Prostate gland (tissue), 2 donors: Measurements from ENCODE around the gene RPS8. TPM values are rescaled to one million over a fixed set of nuclear protein-coding genes. Genes with fewer than 3 reads are reported as not detected.
"Not testable (repeated sequence)": the region's sequence is repeated elsewhere in the genome, so short reads cannot be mapped to it uniquely, and the experiment has no call there.

ENCODE experiments used
- DNase-seq: peaks from one replicate; pipeline ENCODE4 v3.0.0-alpha.2; 2019; ENCODE audit warnings: low spot score
- H3K27ac ChIP-seq, 2 donors: fragments of 200-600 bp; sonication (generic); 2 replicates each; pipeline ENCODE4 v1.5.1; 2017 to 2019
- H3K27me3 ChIP-seq: fragments of 200-600 bp; sonication (generic); replicated peaks from 2 replicates; pipeline ENCODE4 v1.5.1; 2019; ENCODE audit not compliant: insufficient read depth
- H3K36me3 ChIP-seq, 2 donors: fragments of 200-600 bp; sonication (generic); 1 replicate in 1 of 2; 2 replicates in 1 of 2; pipeline versions ENCODE4 v1.5.1 to v1.8.1; 2017 to 2019
- H3K4me1 ChIP-seq: fragments of 200-600 bp; sonication (generic); replicated peaks from 2 replicates; pipeline ENCODE4 v1.5.1; 2019
- H3K4me3 ChIP-seq, 2 donors: fragments of 200-600 bp; sonication (generic); 2 replicates each; pipeline ENCODE4 v1.5.1; 2017 to 2019
- H3K9me3 ChIP-seq: fragments of 200-600 bp; sonication (generic); 2 replicates; pipeline ENCODE4 v1.5.1; 2017
- POLR2A ChIP-seq: fragments of 450-650 bp; IDR thresholded peaks from one replicate; pipeline ENCODE4 v1.6.1; 2016; ENCODE audit warnings: antibody characterized with exemption, mild to moderate bottlenecking
- POLR2AphosphoS5 ChIP-seq: sonication (generic); formaldehyde crosslinking; IDR thresholded peaks from one replicate; pipeline ENCODE4 v1.6.1; 2017; ENCODE audit warnings: antibody characterized with exemption
- WGBS: methylation state at CpG from one replicate; pipeline ENCODE4 v1.1.5; 2018; 5-methylcytosine and 5-hydroxymethylcytosine counted together
- intact Hi-C: fragments of 100-400 bp; cut with DNase I; formaldehyde crosslinking; loops from one replicate; pipeline ENCODE4 v1.14.2; 2022
- total RNA-seq, 2 donors: library from RNA; depleted of rRNA; stranded (reverse); fragments of >200 nt; gene quantifications; one replicate each; pipeline ENCODE4 v1.1.0, GENCODE V29; 2016
- TF ChIP-seq, protein P1 (sequence below), 4 experiments: fragments of 200-600 bp in 2 of 4; fragments of 450-650 bp in 2 of 4; sonication (generic) in 2 of 4; IDR thresholded peaks; 1 replicate in 3 of 4; 2 replicates in 1 of 4; pipeline ENCODE4 v1.5.1; 2016 to 2019; ENCODE audit warnings: antibody characterized with exemption in 4 of 4, mild to moderate bottlenecking in 2 of 4, moderate library complexity in 2 of 4

Gene RPS8
- total RNA-seq, 2 donors from 2014 or later: 1,669 to 3,439 TPM

DNA sequence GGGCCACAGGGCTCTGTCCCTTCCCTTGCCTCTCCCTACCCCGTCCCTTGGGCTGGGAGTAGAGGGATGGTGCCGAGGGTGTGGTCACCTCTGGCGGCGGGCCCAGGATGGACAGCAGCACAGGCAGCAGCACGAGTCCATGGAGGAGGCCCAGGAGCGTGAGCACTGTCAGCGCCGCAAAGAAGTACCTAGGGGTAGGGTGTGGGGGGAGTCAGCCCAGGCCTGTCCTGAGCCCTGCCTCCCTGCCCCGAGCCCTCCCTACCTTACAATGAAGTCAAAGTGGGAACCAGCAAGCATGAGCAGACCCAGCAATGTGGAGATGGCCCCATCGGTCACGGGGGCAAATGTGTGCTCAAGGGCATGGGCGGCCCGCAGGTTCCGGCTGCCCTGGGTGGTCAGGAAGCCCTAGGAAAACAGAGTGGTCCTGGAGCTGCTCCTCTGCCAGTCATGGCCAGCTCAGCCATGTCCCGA lies 47.7 kb downstream of the RPS8 start:
- H3K4me3 ChIP-seq: no peak overlapping the region
- no peaks in the 10 kb centered on the region for H3K4me1 ChIP-seq
- H3K27me3 ChIP-seq: no peaks in the 10 kb centered on the region
- TF ChIP-seq, protein P1, sequence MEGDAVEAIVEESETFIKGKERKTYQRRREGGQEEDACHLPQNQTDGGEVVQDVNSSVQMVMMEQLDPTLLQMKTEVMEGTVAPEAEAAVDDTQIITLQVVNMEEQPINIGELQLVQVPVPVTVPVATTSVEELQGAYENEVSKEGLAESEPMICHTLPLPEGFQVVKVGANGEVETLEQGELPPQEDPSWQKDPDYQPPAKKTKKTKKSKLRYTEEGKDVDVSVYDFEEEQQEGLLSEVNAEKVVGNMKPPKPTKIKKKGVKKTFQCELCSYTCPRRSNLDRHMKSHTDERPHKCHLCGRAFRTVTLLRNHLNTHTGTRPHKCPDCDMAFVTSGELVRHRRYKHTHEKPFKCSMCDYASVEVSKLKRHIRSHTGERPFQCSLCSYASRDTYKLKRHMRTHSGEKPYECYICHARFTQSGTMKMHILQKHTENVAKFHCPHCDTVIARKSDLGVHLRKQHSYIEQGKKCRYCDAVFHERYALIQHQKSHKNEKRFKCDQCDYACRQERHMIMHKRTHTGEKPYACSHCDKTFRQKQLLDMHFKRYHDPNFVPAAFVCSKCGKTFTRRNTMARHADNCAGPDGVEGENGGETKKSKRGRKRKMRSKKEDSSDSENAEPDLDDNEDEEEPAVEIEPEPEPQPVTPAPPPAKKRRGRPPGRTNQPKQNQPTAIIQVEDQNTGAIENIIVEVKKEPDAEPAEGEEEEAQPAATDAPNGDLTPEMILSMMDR (IDR thresholded peaks at IDR 0.05): no peak
- no peak for TF ChIP-seq POLR2AphosphoS5
- no peak for TF ChIP-seq POLR2A
- intact Hi-C loops: loop anchor here (10.0 kb wide), 1 partner anchor 482 kb away; no protein-coding TSS in a partner anchor
- no peak overlapping the region for H3K27ac ChIP-seq
- no peaks in the 10 kb centered on the region for H3K9me3 ChIP-seq
- no peak for DNase-seq
- WGBS: 84% methylated on average over 15 of the region's 15 CpGs
- H3K36me3 ChIP-seq: no peaks in the 10 kb centered on the region

DNA sequence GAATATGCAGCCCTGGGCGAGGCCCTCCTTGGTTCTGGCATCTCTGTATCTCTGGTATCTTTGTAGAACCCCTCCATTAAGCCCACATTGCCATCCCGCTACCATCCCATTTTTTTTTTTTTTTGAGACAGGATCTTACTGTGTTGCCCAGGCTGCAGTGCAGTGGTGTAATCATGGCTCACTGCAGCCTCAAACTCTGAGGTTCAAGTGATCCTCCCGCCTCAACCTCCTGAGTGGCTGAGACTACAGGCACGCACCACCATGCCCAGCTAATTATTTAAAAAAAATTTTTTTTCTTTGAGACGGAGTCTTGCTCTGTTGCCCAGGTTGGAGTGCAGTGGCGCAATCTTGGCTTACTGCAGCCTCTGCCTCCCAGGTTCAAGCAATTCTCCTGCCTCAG lies 49.1 kb downstream of the RPS8 start:
- not testable (repeated sequence) for H3K4me3 ChIP-seq, H3K36me3 ChIP-seq, H3K9me3 ChIP-seq, DNase-seq, H3K27me3 ChIP-seq, H3K4me1 ChIP-seq, H3K27ac ChIP-seq
- intact Hi-C loops: loop anchor here (10.0 kb wide), 1 partner anchor 480 kb away; no protein-coding TSS in a partner anchor
- WGBS: 92% methylated on average over 6 of the region's 6 CpGs

DNA sequence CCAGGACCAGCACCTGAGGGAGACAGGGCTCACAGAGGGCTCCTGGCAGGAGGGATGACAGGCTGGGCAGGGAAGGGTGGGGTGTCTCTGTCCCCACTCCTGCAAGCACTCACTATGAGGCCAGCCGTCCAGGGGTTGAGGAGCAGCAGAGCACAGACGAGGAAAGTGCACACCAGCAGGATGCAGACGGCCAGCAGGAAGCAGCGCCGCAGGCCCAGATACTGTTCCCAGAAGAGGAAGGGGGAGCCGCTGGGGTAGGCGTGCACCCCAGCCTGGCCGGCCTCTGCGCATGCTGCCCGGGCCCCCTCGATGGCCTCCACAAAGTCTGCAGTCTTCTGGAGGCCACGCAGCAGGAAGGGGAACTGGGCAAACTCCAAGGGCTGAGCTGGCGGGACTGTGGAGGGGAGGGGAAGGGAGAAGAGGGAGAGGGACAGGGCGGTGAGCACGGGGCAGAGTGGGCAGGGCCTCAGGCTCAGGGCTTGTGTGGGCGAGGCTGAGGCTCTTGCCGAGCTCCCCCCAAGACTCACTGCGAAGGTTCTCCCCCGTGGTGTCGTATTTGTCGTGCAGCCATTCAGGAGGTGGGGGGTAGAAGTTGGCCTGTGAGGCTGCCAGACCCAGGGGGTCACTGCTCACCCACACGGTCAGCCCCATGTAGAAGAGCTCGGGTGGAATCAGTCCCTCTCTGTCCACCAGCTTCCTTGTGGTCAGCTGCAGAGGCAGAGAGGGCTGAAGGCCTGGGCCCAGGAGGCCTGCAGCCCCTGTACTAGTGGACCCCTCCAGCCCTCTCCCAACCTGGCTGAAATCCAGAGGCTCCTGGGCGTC lies 51.2 kb downstream of the RPS8 start:
- intact Hi-C loops: loop anchor here (10.0 kb wide), 1 partner anchor 478 kb away; no protein-coding TSS in a partner anchor
- 69% methylated on average over 24 of the region's 24 CpGs for WGBS
- no peak for DNase-seq
- Histone ChIP-seq H3K4me1 (no peaks in the 10 kb centered on the region), H3K27me3 (no peaks in the 10 kb centered on the region), H3K36me3 (no peaks in the 10 kb centered on the region), H3K9me3 (no peaks in the 10 kb centered on the region), H3K27ac (no peak overlapping the region), H3K4me3 (no peak overlapping the region)
- no peak for TF ChIP-seq POLR2A
- TF ChIP-seq, protein P1 (IDR thresholded peaks at IDR 0.05): no peak
- no peak for TF ChIP-seq POLR2AphosphoS5

DNA sequence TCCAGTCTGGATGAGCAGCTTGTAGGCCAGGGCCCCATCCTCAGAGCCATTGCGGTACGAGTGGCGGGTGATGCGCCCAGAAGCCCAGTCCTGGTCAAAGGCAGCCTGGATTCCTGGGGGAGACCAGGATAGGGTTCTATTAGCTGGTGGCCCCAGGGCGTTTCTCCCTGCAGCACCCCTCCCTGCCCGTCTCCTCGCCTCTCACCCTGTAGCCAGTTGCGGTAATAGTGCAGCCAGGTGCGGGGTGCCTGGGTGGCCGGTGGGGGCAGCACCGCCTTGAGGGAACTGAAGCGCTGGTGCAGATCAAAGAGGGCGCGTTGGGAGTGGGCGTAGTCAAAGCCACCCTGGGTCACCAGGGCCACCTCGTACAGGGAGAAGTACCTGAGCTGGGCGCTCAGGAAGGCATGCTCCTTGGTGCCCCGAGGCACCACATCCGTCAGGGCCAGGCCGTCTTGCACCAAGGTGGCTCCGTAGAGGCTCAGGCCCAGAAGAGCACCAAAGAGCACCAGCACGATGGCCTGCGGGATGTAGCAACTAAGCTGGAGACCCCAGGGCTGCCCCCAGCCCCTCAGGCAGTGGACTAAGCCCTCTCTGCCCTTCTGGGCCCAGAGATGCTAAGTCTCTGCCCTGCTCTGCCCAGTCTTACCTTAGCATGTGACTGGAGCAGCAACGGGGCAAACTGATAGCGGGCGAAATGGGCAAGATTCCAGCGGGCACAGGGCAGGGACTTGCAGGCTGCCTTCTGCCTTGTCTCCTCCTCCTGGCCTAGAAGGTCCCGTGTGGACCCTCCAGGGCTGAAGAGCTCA lies 52.1 kb downstream of the RPS8 start:
- intact Hi-C loops: loop anchor here (10.0 kb wide), 1 partner anchor 477 kb away; no protein-coding TSS in a partner anchor
- H3K27ac ChIP-seq: no peak overlapping the region
- no peaks in the 10 kb centered on the region for H3K27me3 ChIP-seq
- WGBS: 89% methylated on average over 28 of the region's 28 CpGs
- H3K36me3 ChIP-seq: no peaks in the 10 kb centered on the region
- TF ChIP-seq POLR2AphosphoS5 (no peak), POLR2A (no peak)
- TF ChIP-seq, protein P1 (IDR thresholded peaks at IDR 0.05): no peak
- no peak overlapping the region for H3K4me3 ChIP-seq
- no peaks in the 10 kb centered on the region for H3K4me1 ChIP-seq
- no peak for DNase-seq
- no peaks in the 10 kb centered on the region for H3K9me3 ChIP-seq

DNA sequence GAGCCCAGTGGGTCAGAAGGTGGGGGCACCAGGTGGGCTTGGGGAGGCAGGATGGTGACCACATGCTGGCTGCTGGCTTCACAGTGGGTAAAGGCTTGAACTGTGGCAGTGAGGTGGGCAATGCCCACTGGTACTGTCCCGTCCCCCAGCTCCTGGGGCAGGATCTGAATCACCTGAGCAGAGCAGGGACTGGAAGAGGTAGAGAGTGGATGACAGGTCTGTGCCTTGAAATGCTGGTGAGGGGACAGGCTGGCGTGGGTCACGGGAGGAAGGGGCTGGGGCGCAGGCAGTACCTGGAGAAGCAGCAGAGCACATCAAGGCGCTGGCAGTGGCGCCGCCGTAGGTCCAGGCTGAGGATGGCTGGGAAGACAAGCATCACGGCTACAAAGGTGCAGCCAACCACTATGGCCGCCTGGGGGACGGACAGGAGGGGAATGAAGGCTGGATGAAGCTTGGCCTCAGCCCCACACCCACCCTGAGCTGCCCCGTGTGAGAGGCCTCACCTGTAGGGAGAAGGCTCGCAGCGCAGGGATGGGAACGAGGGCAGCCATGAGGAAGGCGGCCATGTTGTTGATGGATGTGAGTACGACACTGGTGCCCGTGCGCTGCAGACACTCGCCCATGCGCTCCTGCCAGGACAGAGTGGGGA lies 52.8 kb downstream of the RPS8 start:
- H3K36me3 ChIP-seq: no peaks in the 10 kb centered on the region
- no peak for DNase-seq
- H3K27me3 ChIP-seq: no peaks in the 10 kb centered on the region
- no peak overlapping the region for H3K27ac ChIP-seq
- TF ChIP-seq POLR2AphosphoS5 (no peak), POLR2A (no peak)
- TF ChIP-seq, protein P1 (IDR thresholded peaks at IDR 0.05): no peak
- H3K4me3 ChIP-seq: no peak overlapping the region
- H3K4me1 ChIP-seq: no peaks in the 10 kb centered on the region
- WGBS: 94% methylated on average over 21 of the region's 21 CpGs
- no peaks in the 10 kb centered on the region for H3K9me3 ChIP-seq
- intact Hi-C loops: loop anchor here (10.0 kb wide), 1 partner anchor 477 kb away; no protein-coding TSS in a partner anchor
